HG02938 (cell line): ENCODE data around the gene EEF1AKMT2.
"Not testable (repeated sequence)": the region's sequence is repeated elsewhere in the genome, so short reads cannot be mapped to it uniquely, and the experiment has no call there.

Experiments
- ATAC-seq: cut with Tn5 transposase; IDR thresholded peaks from one replicate; pipeline ENCODE4 v1.9.1; 2021; ENCODE audit warnings: mild to moderate bottlenecking, moderate library complexity; ENCODE audit not compliant: unreplicated experiment

Gene EEF1AKMT2

DNA sequence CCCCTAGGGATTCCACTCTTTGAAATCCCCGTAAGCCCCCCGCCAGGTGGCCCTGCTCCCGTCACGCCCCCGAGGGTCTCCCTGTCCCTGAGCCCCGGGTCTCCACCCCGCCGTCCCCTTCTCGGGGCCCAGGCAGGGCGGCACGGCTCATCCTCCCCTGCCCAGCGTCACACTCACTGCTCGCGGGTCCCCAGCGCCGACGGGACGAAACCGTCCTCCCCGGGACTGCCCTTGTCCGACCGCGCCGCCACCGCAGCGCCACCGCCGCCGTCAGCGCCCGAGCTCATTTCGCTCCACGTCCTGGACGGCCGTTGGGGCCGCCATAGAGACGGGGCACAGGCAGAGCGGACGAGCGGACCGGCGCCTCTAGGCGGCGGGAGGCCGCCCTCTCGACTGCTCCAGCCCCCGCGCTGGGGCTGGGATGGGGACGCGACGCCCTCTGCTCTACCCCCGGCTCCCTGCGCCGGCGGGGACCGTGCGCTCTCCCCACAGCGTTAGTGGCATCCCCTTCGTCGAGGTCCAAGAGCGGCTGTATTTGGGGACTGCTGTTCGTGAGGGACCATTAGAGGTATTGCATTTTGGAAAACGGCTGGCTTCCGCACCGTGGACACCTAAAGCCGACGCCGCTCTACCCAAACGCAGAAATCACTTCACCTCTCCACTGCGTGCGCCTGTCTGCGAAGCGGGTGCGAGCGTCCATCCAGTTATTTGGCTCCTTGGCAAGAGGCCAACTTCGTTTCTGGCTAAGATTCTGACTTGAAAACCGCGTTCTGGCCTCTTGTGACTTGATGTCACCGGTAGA is at the start of gene EEF1AKMT2:
Gene EEF1AKMT2 (minus strand): TSS at position 341 of the 802 bp plus-strand sequence. CDS start 54 bp downstream, at position 287.
- peak; percentile 83 for ATAC-seq

DNA sequence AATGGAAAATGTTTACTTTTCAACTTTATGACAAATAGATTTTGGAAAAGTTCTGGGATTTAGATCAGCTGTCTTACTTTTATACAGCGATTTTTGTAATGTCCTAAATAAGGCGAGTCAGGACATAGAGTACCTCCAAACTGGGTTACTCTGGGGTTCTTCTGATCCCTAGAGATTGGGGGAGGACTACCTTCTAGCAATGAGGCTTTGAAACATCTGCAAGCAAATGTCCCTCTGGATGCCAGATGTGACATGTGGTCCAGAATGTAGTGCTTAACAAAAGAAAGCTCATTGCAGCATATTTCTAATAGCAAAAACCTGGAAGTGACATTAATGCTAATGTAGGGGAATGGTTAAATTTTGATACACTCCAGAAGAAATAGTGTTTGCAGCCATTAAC is 46.0 kb upstream of the EEF1AKMT2 start:
- ATAC-seq, result no peak

DNA sequence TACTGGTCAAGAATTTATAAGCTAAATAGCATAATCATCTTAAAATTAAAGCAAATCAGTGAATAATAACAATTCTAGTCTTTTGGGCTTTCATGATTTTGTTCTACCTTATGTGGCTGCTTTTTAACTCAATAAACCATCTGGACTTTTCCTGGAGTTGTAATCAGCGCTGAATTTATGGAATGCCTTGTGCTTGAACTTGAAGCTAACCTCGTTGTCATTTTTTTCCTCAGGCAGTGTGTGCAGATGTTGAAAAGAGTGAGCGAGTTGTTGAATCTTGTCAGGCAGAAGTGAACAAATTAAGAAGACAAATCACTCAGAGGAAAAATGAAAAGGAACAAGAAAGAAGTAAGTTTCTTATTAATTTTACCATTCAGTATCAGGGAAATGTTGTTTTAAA is 39.4 kb upstream of the EEF1AKMT2 start:
- no peak for ATAC-seq

DNA sequence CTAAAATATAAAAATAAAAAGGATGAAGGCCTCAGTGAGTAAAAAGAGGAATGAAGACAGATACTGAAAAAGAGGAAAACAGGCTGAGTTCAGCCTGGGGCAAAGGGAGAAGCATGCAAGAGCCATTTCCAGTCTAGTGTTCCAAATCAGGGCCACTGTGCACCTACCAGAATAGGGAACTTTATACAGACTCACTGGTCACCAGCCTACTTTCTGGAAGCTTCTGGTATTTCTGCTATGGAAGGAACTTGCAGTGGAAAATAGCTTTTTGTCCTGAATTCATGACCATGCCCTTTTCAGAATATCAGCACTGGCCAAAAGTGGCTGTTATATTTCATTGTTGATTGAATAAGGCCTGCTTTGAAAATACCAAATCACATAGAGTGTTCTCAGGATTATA is 38.8 kb upstream of the EEF1AKMT2 start:
- no peak for ATAC-seq

DNA sequence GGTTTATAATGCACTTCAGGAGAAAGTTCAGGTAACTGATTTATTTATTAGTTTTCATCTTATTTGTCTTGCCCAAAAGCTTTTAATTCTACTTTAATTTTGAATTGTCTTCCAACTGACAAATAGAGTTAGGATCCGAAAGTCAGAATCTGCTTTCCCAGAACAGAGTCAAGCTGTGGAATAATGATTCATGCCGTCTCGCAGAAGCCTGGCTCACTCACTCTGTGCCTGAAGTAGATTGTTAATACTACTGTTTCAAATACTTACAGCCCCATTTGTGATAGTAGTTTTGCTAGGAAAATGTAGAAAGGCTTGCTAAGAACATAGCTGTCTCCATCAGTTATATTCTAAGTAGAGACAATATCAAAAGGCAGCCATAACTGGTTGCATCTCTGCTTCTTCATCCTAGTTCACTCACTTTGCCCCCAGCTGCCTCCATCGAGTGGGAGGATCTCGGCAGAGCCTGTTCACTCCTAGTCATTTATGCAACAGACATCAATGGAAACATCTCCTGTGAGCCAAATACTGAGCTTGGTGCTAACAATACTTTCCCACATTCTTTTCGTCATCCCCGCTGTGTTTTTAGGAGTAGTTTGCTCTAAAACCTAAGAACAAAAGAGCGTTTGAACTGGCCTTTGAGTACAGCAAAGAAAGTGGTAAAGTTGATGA is 37.9 kb upstream of the EEF1AKMT2 start:
- no peak for ATAC-seq

DNA sequence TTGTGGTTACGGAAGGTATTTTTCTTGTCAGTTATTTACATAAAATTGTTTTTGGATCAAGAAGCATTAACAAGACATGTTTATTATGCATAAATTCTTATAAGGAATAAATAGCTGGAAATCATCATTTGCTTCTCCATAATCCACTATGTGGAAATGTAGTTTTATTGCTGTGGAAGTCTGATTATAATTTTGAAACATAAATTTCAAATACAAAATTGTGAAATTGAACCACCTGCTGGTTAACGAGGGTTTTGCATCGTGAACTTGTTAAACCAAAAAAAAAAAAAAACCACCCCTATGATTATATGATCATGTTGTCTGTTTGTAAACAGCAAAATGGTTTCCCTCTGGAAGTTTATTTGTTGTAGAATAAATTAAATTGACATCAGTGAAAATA is 35.8 kb upstream of the EEF1AKMT2 start:
- ATAC-seq, result no peak

DNA sequence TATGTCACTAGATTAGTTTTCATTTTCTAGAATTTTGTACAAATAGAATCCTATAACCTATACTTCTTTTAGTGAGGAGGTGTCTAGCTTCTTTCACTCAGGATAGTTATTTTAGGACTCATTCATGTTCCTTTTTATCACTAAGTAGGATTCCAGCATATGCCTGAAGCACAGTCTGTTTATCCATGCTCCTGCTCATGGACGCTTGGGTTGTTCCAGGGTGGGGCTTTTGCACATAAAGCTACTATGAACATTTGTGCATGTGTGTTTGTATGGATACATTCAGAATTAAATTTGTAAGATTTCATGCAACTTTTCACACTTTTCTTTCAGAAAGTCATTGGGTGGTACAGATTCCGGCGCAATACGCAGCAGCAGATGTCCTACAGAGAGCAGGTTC is 34.6 kb upstream of the EEF1AKMT2 start:
- no peak for ATAC-seq

DNA sequence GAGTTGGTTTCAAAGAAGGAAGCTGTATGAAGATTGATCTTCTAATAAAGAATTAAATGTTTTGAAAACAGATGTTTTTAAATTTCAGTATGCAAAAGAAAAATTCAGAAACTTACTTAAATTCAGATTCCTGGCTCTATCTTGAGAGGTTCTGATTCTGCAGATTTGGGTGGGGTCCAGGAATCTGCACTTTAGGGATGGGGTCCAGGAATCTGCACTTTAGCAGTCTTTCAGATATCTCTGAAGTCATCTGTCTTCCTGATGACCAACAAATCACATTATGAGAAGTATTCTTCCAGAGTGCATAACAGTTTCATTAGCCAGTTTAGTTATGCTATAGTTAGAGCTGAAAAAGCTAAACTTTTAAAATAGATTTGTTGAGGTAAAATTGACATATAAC is 34.0 kb upstream of the EEF1AKMT2 start:
- no peak for ATAC-seq

DNA sequence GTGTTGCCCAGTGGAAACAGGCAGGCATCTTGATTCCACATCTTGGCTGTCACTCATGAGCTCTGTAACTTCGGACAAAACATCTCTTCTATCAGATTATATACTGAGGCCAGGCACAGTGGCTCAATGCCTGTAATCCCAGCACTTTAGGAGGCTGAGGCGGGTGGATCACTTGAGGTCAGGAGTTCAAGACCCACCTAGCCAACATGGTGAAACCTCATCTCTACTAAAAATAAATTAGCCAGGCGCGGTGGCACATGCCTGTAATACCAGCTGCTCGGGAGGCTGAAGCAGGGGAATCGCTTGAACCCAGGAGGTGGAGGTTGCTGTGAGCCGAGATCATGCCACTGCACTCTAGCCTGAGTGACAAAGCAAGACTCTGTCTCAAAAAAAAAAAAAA is 33.2 kb upstream of the EEF1AKMT2 start:
- ATAC-seq, result not testable (repeated sequence)

DNA sequence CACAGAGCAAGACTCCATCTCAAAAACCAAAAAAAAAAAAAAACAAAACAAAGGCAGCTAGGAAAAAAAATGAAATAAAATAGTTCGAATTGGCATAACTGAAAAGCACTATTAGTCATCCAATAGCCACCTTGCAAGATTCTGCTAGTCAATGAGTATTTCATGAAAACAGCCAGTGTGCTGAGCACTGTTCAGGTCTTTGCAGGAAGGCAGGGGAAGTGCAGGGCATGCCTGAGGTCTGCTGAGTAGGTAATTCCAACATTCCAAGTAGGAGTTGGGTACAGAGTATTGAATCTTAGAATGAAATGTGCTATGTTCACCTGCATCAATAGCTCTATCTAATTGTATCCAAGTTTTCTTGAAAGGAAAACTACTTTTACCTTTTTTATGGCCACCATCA is 32.8 kb upstream of the EEF1AKMT2 start:
- no peak for ATAC-seq

DNA sequence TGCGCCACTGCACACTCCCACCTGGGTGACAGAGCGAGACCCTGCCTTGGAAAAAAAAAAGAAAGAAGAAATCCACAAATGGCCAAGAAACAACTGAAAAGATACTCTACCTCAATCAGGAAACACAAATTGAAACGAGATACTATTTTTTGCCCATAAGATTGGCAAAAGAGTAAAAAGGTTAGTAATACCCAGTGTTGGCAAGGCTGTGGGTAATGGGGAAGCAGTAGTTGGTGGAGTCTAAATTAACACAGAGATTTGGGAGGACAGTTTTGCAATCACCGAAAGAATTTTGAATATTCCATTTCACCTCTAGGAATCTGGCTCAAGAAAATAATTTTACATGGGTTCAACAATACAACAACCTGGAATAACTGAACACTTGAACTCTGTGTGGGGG is 29.8 kb upstream of the EEF1AKMT2 start:
- no peak for ATAC-seq

DNA sequence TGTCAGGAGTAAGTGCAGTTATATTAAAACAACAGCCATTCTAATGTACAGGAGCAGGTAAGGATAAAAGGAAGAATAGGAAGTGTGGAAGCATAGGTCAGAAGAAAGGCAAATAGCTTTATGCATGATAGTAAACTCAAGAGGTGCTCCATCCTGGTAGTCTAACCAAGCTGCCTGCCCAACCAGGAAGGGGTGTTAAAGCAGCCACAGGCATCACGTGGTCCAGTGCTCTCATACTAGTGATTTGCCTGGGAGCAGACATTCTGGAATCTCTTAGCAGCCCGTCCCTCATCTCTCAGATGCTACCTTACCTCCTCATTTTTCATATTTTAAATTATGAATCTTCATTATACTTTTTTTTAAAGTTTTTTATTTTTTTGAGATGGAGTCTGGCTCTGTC is 28.4 kb upstream of the EEF1AKMT2 start:
- no peak for ATAC-seq

DNA sequence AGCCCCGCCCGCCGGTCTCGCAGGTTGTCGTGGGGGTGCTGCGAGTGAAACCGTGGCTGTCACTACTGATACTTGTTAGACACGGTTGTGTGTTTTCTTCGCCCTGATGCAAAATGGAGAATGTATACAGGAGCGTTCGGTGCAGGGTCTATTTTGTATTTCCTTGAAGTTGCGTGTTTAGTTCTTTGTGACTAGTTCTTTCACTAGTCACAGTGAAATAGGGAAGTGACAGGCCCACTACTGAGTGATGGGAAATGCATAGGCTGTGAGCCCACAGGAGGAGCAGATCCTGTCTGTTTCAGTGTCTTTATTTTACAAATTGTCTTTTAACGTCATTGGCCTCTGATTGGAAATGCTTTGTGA is 10.6 kb upstream of the EEF1AKMT2 start:
- peak; percentile 45 for ATAC-seq

DNA sequence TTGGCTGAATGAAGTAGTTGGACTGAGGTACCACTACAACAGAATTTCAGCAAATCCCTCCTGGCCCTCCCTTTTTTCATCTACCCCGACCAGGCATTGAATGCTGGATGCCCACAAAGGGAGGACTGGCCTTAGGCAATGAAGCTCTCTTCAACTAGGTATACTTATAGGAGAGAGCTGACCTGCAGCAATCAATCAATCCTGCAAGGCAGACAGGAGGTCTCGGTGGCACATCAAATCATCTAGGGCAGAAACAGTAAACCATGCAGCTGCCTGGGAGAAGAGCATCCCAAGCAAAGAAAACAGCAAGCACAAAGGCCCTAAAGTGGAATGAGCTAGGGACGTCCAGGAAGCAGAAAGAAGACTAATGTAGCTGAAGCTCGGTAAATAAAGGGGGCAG is 7.5 kb upstream of the EEF1AKMT2 start:
- no peak for ATAC-seq

DNA sequence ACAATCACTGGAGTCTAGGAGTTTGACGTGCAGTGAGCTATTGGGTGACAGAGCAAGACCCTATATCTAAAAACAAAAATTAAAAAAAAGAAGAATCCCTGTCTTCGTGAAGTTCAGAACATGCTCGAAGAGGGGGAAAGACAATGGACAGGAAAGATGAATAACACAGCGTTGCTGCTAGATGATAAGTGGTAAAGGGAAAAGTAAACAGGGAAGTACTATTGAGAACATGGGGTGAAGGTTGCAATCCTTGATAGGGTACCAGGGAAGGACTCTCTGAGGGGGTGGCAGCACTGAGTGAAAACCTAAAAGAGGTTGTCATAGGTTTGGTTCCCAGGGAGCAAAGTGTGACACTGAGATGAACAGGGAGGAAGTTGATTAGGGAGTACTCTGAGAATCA is 7.1 kb upstream of the EEF1AKMT2 start:
- ATAC-seq, result no peak

DNA sequence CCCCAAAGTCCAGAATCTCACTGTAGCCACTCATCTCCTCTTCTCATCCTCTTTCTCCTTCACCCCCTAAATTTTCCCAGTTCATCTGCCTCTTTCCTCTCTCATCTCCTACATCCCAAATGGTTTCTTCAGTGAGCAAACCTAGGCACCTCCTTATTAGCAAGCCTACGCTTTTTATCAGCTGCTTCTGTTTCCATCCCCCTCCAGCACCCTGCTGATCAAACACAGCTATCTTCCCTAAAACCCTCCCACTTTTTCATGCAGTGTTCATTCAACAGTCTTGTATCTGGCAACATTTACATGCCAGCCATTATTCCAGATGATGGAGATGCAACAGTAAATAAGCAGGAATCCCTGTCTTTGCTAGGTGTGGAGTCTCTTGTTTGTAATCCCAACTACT is 6.7 kb upstream of the EEF1AKMT2 start:
- no peak for ATAC-seq

DNA sequence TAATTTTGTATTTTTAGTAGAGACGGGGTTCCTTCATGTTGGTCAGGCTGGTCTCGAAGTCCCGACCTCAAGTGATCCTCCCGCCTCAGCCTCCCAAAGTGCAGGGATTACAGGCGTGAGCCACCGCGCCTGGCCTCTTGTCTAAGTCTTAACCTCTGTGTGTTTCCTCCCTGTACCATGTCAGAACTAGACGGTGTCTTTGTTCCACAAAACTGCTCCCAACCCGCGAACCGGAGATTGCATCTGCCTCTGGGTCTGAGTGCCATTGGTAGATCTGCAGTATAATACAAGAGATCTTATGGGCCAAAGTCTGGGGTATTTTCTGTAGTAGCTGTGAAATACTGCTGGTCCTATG is 1.3 kb upstream of the EEF1AKMT2 start:
- ATAC-seq, result no peak

DNA sequence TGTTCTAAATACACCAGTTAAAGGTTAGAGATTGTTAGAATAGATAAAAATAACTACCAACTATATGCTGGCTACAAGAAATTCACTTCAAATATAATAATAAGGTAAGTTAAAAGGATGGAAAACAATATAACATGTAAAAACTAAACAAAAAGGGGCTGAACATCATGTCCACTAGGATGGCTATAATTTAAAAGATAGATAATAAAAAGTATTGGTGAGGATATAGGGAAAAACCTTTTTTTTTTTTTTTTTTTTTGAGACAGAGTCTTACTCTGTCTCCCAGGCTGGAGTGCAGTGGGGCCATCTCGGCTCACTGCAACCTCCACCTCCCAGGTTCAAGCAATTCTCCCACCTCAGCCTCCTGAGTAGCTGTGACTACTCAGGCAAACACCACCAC is 8.8 kb downstream of the EEF1AKMT2 start:
- not testable (repeated sequence) for ATAC-seq

DNA sequence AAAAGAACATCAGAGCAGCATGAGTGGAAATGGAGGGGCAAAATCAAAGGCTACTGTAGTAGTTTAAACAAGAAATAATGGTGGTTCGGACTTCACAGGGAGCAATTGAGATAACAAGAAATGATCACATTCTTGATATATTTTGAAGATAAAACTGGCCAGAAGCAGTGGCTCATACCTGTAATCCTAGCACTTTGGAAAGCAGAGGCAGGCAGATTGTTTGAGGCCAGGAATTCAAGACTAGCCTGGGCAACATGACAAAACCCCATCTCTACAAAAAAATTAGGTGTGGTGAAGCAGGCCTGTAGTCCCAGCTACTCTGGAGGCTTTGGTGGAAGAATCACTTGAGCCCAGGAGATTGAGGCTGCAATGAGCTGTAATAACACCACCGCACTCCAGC is 22.9 kb downstream of the EEF1AKMT2 start:
- no peak for ATAC-seq

DNA sequence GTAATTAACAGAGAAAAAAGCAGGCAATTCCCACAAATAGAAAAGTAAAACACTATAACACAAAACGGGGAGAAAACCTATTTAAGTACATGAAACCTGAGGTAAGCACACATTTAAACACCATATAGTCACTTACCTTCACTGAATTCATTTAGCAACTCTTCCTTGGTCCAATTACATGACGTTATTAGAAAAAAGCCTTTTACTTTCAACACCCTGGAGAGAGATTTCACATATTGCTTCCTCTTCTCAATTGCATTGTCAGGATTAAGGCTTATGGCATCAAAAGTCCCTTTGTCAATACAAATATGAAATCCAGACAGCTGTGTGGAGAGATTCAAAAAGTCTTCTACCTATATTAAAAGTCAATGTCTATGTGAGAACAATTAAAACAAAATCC is 26.4 kb downstream of the EEF1AKMT2 start:
- ATAC-seq, result no peak

DNA sequence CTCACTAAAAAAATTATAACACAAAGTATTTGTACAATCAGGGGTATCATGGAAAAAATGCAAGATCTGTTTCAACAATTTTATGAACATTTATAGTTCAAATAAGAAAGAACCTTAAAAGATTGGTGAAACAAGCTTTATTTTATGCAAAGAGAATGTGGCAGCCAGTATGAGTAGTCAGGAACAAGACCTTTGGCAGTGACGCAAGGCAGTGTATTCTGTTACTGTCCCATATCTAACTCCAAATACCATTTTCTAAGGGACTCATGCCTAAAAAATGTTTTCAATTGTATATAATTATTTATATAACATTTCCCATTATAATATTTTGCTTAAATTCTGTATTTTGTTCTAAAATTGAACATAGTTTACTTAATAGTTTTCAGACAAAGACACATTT is 28.4 kb downstream of the EEF1AKMT2 start:
- ATAC-seq, result no peak

DNA sequence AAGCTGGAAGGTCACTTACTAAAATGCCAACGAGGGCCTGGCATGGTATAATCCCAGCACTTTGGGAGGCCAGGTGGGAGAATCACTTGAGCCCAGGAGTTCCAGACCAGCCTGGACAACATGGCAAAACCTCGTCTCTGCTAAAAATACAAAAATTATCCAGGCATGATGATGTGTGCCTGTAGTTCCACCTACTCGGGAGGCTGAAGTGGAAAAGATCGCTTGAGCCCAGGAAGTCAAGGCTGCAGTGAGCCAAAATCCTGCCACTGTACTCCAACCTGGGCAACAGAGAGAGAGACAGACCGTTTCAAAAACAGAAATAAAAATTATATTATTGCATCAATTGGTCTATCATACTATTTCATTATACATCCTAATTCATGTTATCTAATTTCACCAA is 29.4 kb downstream of the EEF1AKMT2 start:
- no peak for ATAC-seq
